Anterior cingulate cortex (tissue), 58 donors: ENCODE data around the gene FOXE3.

Source experiments
- DNase-seq, 58 donors: peaks; one replicate each; lab custom pipeline; 2025; lab: John Stamatoyannopoulos, UW

Gene FOXE3

DNA sequence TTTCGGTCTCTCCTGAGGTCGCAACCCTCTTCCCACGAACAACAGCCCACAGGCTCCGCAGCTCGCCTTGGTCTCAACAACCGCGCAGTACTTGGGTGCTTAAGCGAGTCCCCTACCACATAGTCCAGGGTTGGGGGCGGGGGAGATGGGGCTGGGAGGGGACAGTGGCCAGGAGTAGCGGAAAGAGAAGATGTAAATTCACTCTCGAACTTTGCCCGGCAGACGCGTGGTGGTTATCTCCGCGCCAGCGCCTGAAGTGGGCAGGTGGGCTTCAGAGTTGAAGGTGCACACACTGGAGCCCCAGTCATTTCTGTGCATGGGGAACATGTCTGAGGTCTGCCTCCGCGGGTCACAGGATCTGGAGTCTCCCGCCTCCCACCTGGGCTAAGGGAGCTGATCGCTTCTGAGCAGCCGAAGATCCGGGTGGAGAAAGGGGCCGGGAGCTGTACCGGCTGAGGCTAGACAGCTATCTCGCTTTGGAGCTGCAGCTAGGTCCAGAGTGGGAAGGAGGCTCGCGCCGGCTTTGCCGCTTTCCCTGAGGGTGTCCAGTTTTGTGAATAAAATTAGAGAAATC is 17.5 kb downstream of the FOXE3 start:
- DNase-seq = no peak

DNA sequence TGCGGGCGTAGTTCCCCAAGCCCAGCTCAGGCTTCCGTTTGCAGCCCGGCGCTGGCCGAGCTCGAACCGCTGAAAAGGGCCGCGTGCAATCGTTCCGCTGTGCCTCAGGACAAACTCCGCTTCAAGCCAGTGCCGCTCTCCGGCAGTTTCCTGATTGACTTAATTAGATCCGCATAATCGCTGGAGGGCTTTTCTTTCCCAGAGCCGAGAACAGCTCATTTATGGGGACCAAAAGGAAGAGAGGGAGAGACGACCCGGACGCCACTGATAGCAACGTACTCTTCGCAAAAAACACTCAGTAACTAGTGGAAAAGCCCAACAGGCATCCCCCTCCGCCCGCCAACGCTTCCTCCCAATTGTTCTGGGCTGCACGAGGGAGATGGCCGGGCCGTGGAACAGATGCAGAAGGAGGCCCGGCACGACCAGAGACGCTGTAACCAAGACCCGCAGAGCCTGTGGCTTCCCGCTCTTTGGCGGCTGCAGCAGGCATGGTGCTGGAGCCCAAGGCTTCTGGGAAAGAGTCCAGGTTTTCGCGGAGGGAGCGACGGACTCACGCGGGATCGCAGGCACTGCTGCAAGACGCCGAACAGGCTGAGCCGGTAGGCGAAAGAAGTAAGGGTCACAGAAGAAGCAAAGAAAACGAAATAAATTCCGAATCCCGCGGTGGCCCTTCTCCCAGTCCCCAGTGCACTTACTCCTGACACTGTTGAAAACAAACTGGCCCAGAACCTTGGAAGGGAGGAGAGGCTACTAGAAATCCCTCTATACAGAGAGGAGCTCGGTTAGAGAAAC is 18.2 kb downstream of the FOXE3 start:
- DNase-seq = peak in 37 of 58 donors; percentile 3 to 58 (median 20)

DNA sequence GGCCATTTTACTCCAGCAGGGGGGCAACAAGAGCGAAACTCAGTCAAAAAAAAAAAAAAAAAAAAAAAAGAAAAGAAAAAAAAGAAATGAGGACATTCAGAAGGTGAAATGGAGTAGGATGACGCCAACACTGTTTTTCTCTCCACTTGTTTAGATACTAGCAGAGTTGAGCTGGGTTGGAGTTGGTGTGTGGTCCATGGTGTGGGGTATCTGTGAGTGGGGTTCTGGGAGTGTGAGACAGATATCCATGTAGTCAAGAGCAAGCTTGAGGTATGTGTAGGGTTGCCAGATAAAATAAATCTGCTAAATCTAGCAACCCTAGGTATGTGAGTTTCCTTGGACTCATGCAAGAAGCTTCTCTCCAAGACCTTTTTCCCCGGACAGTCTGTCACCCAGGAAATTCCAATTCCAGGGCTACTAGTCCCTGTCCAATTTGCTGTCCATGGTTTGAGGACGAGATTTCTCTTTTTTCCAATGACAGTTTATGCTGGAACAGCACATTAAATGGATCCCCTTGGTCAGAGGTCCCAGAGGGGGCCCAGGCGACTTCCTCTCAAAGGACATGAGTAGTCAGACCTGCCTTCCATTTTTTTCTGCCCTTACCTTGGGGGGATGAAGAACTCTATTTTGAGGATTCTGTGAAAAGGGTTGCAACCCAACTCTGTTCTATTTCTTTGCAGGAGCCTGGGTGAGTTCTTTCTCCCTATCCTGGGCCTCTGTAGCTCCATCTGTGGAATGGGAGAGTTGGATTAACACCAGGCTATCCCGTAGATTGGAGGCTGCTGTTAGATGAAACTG is 19.6 kb downstream of the FOXE3 start:
- DNase-seq = no peak

DNA sequence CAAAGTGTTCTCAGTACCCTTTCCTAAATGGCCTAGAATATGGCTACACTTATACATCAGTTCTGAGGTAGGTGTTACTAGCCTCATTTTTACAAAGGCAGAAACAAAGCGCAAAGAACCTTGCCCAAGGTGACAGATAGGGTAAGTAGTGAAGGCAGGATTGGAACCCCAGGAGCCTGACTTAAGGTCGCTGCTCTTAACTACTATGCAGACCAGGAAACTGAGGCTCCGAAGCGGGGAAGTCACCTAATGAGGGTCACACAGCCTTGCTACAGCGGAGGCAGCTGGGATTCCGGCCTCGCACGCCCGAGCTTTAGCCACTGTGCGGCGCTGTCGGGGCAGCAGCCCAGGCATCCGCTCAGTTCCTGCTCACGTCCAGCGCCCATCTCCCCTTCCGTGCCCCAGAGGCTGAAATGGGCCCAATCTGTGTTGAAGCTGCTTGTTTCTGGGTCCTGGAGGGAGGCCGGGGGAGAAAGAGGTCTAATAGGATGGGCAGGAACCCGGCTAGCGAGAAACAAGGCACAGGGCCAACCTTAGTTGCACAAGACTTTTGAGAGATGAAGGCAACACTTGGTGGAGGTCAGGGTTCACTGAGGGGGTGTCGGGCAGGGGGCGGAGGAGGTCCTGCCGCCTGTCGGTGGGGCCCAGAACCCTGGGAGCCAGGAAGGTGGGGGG is 20.4 kb downstream of the FOXE3 start:
- DNase-seq = peak in 15 of 58 donors; percentile 2 to 57 (median 10)

DNA sequence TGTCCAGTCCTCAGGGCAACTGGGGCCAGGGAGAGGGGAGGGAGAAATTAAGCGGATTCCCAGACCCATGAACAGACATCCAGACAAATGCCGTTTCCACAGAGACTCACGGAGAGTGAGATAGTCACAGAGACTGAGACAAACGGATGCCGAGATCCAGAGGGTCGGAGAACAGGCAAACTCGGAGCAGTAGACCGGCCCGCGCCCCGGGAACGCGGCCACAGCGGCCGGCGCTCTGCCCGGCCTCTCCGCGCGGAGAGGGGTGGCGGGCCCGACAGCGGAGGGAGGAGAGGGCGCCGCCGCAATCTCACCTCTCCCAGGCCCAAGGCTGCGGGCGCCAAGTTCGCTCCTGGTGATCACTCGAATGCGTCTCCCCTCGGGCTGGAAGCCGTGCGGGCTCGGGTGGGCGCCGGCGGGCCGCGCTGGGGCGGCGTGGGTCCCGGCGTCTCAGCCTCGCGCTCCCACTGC is 20.9 kb downstream of the FOXE3 start:
- DNase-seq = no peak

DNA sequence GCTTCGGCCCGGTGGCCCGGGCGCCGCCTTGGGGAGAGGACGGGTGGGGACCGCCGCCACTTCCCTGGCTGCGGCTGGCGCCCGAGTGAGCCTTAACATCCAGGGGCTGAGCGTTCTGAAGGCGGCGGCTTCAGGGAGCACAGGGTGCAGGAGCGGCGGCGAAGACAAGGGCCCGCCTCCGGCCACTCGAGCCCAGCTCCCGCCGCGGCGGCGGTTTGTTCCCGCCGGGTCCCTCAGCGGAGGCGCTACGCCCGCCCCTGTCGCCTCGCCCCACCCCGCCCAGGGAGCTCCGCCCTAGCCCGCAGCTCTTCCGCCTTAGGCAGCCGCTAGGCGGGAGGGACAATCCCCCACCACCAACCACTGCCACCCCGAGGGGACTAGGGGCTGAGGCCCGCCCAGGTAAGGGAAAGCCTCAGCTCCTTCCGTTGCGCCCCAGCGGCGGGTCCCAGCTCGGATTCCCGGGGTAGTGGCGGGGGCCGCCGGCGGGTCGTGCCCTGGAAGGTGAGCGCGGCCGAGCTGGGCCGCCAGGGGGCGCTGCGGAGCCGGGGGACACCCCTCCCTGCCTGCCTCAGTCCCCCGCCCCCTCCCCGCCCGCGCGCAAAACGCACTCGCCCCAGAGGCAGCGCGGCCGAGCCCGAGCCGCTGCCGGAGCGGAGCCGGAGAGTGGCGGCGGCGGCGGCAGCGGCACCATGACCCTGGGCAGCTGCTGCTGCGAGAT is 21.5 kb downstream of the FOXE3 start, which contains the start of gene FOXD2:
Gene FOXD2 (plus strand): TSS at position 598 of the 718 bp plus-strand sequence. CDS start 92 bp downstream, at position 690.
- peak in 45 of 58 donors; percentile 2 to 75 (median 49) for DNase-seq

DNA sequence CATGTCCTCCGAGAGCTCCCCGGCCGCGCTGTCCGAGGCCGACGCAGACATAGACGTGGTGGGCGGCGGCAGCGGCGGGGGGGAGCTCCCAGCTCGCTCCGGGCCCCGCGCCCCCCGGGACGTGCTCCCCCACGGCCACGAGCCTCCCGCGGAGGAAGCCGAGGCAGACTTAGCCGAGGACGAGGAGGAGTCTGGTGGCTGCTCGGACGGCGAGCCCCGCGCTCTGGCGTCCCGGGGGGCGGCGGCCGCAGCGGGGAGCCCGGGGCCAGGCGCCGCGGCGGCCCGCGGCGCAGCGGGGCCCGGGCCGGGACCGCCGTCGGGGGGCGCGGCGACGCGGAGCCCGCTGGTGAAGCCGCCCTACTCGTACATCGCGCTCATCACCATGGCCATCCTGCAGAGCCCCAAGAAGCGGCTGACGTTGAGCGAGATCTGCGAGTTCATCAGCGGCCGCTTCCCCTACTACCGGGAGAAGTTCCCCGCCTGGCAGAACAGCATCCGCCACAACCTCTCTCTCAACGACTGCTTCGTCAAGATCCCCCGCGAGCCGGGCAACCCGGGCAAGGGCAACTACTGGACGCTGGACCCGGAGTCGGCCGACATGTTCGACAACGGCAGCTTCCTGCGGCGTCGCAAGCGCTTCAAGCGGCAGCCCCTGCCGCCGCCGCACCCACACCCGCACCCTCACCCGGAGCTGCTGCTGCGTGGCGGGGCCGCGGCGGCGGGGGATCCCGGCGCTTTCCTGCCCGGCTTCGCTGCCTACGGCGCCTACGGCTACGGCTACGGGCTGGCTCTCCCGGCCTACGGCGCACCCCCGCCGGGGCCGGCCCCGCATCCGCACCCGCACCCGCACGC is 22.3 kb downstream of the FOXE3 start:
- DNase-seq = no peak

DNA sequence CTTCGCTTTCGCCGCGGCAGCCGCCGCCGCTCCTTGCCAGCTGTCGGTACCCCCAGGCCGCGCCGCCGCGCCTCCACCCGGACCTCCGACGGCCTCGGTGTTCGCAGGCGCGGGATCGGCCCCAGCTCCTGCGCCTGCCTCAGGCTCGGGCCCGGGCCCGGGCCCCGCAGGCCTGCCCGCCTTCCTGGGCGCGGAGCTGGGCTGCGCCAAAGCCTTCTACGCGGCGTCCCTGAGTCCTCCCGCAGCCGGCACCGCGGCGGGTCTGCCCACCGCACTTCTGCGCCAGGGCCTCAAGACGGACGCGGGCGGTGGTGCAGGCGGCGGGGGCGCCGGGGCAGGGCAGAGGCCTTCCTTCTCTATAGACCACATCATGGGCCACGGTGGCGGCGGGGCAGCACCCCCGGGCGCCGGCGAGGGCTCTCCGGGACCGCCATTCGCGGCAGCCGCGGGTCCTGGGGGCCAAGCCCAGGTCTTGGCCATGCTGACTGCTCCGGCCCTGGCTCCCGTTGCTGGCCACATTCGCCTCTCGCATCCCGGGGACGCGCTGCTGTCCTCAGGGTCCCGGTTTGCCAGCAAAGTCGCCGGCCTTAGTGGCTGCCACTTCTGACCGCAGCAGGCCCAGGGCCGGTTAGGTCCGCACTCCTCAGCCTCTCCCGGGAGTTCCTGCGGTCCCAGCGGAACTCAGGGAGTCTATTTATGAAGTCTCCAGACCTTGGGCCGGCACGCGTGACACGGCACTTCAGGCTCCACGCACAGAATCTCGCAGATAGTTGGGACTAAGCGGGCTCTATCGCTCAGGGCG is 23.1 kb downstream of the FOXE3 start:
- DNase-seq = no peak

DNA sequence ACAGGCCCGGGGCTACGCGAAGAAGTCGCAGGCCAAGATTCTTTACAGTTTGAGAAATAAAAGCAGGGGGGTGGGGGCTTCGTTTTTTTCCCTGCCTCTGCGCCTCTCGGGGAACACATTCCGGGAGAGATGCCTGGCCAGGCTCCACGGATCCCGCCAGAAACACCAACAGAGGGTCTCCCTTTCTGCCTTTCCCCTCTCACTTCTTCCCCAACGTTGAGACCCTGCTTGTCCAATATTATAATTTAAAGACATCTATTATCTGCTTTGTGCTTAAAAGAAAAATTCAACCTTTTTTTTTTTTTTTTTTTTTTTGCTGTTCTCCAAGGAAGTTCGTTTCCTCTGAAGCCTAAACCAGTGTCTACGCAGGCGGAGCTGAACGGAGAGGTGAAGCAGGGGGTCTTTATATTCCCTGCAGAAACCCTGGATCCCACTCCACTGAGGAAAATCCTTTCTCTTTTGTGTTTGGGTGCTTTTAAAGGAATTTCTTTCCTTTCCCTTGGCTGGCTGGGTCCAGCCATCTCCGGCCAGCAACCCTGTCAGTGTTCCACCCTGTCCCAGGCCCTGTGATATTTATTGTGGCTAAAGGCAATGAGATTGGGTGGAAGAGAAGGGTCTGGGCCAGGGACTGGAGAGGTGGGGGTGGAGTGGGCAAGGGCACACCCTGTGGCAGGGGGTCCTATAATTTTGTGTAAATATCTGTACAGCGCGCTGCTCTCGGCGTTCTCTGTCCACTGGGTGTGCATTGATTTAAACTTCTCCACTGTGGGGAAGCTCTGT is 23.9 kb downstream of the FOXE3 start:
- DNase-seq = no peak

DNA sequence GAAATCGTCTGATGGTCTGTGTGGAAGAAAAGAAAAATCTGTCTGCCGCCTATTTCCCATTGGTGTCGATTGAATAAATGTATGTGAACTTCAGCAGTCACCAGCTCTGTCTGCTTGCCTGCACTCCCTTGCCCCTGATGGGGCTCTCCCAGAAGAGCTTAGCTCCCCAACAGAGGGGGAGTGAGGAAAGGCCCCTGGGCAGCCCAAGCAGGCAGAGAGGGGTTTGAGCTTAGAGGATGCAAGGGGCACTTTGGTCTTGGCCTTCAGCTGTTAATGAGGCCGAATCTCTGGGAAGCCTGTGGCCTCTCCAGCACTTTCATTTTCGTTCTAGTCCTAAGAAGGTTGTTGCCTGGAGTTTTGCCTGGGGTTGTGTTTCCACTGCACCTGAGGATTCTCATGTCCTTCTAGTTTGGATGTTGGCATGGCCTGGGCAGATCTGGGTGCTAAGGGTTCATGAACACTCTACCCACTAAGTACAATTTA is 24.6 kb downstream of the FOXE3 start:
- DNase-seq = no peak

DNA sequence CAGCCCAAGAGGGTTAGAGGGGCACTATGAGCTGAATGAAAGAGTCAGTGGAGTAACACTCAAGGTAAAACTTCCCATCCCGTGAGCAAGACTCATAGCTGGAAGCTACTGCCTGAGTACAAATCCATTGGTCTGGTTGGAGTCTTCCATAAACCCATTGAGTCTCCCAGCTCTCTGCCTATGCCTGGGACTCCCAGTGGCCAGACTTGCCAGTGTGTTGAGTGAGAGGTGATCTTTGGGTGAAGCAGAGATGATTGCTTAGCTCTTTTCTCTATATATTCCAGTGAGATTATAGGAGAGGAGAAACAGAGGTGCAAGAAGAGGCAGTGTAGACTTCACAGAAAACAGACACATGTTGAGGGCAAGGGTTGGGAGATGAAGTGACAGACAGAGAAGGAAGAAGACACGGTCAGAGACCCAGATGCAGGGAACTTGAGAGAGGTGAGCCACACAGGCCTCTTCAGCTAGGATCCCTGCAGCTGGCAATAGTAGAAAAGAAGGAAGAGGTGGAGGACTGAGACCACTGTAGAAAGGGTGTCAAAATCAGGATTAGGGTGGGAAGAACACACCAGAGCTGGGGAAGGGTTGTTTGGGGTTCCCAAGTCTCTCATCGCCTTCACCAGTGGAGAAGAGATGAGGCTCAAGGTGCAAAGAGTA is 25.5 kb downstream of the FOXE3 start:
- DNase-seq = no peak

DNA sequence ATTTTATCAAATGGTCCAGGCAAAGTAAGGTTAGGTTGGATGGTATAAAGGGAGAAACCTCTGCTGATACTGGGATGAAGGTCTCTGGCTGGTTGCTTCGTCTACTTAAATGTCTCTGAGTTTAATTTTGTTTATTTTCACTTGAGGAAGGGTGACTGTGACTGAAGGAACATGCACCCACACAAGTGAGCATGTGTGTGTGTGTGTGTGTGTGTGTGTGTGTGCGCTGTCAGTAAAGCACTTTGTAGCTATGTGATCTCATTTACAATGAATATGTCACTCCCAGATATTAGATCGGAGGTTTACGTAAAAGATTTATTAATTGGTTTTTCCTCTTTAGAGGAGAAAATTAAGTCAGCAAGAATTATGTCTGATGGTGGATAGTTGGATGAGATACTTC is 26.1 kb downstream of the FOXE3 start:
- DNase-seq = no peak

DNA sequence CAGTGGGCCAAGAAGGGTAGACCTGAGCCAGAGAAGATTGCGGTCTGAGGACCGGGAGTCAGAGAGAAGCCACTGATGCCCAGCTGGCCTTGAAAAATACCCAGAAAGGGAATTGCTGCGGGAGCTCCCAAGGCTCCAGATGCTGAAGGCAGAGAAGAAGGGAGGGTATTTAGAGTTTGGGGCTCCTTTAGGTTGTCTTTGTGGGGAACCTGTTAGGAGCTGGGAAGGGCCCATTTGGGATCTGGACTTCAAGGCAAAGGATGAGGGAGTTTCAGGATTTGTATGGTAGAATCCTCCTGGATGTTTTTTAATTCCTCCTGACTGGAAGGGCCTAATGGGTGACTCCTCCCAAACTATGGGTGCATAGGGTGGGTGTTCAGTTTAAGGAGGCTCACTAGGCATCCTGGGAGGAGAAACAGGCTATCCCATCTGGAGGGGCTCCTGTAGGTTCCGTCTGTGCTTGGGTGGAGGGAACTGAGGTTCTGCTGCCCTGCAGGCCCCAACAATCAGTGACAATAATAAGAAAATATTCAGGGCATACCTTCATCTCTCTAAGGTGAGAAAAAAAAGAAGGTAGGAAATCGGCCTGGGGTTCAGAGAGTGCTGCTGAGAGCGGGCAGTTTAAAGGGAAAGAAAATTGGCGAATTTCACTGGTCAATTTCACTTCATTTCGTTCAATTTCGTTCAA is 26.9 kb downstream of the FOXE3 start:
- no peak for DNase-seq

DNA sequence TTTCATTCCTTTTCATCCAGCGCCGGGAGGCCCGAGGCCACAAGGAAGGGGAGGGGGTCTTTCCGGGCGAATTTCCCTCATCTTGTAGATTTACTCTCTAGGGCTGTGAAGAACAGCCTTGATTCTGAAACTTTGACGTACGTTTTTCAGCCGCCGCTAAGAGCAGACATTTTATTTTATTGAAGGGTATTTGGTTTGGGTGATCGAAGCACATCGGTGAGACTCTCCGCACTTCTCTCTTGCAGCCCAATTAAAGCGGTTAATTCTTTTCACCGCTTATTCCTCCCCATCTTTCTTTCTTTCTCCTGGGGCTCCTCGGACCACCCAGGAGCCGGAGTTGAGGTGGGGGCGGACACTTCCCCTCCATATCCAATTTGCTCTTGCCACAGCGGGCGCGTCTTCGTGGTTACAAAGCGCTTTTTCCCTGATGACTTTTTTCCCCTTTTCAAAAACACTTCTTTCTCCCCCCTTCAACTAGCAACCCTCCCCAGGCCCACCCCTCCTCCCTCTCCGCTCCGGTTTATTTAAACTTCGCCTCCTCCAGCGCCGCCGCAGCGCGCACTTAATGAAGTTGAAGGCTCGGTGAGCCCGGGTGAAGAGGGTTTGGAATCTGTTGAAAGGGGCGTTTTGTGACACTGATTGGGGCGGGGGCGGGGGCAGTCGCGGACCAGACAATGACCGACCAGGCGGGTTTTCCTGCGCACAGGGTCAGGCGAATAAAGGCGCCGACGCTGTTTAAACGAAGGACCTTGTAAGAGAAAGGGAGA is 27.6 kb downstream of the FOXE3 start:
- no peak for DNase-seq

DNA sequence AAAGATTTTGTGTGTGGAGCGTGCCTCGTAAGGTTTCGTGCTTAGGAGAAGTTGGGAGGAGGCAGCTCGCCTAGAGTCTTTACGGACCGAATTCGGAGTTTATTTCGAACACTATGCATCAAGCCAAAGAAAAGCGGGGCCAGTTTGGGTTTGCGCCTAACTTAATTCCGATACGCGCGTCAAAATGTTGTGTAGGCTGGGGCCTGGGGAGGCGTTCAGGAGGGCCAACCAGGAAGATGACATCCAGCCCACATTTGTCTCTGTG is 28.1 kb downstream of the FOXE3 start:
- DNase-seq = no peak
